Bronchial epithelial cell (primary cell): Measurements from ENCODE around the gene TMTC4. TPM values are rescaled to one million over a fixed set of nuclear protein-coding genes. Genes with fewer than 3 reads are reported as not detected.

ENCODE experiments used
- DNase-seq: peaks from one replicate; pipeline ENCODE4 v3.0.0-alpha.2; 2010; ENCODE audit warnings: low read depth
- FAIRE-seq: peaks from 2 replicates; lab custom pipeline; 2011; peaks lifted over from hg19 to GRCh38; lab: Jason Lieb, UNC
- H3K27me3 ChIP-seq: 2 replicates; pipeline ENCODE4 v1.5.1; 2011; ENCODE audit warnings: low read length; ENCODE audit not compliant: control insufficient read depth, insufficient read depth
- H3K36me3 ChIP-seq: 2 replicates; pipeline ENCODE4 v1.5.1; 2011; ENCODE audit warnings: low read length; ENCODE audit not compliant: control insufficient read depth, insufficient read depth
- H3K4me3 ChIP-seq: 2 replicates; pipeline ENCODE4 v1.5.1; 2011; ENCODE audit warnings: mild to moderate bottlenecking, low read depth, low read length, control low read depth
- total RNA-seq: library from RNA; depleted of rRNA; stranded (reverse); fragments of >200 nt; gene quantifications from 2 replicates; pipeline ENCODE4 v1.2.1, GENCODE V29; 2014
- TF ChIP-seq, protein P1 (sequence below): IDR thresholded peaks from 2 replicates; pipeline ENCODE4 v1.5.1; 2011; ENCODE audit warnings: mild to moderate bottlenecking, moderate library complexity, low read length, control low read depth, inconsistent platforms; ENCODE audit not compliant: insufficient read depth, severe bottlenecking

The TMTC4 gene
- total RNA-seq, 1 donor from 2014 or later: 17.1 TPM

DNA sequence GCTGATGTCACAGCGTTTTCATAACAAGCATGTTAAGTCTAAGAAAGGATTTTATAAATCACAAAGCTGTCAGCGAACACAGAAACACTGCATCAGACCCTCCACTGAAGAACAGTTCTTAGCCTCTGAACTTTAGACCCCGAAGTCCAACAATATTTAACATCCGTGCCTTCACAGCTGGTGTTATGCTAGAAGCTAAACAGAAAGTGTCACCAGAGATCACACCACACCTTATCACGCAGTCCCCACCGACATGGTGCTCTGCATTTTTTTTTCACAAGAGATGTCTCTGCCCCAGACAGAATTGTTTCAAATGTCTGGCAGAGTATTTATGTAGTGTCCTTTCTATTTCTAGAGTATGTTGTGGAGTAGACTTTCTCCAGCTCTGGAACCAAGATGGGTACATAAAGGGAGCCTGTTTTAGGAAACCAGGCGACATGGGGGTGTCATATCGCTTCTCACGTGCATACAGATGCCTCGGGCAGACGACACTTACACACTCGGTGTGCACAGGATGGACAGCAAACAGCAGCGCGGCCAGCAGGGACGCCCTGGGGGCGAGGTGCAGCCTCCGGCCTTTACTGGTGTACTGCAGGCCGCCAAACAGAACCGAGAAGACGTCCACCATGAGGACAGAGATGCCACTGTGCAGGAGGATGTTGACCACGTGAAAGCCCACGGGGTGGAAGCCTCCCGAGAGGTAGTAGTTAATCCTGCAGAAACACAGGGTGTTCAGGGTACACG lies 12.0 kb downstream of the TMTC4 start:
- FAIRE-seq: peak; percentile 40
- H3K4me3 ChIP-seq: no peak overlapping the region
- H3K36me3 ChIP-seq: peaks cover 14% of the 10 kb centered on the region

GRCh38 chr13:100660761-100661160 lies 13.8 kb downstream of the TMTC4 start:
- DNase-seq (no peak), FAIRE-seq (no peak)
- Histone ChIP-seq H3K27me3 (no peaks in the 10 kb centered on the region), H3K36me3 (peaks cover 11% of the 10 kb centered on the region), H3K4me3 (no peak overlapping the region)
- TF ChIP-seq, protein P1, sequence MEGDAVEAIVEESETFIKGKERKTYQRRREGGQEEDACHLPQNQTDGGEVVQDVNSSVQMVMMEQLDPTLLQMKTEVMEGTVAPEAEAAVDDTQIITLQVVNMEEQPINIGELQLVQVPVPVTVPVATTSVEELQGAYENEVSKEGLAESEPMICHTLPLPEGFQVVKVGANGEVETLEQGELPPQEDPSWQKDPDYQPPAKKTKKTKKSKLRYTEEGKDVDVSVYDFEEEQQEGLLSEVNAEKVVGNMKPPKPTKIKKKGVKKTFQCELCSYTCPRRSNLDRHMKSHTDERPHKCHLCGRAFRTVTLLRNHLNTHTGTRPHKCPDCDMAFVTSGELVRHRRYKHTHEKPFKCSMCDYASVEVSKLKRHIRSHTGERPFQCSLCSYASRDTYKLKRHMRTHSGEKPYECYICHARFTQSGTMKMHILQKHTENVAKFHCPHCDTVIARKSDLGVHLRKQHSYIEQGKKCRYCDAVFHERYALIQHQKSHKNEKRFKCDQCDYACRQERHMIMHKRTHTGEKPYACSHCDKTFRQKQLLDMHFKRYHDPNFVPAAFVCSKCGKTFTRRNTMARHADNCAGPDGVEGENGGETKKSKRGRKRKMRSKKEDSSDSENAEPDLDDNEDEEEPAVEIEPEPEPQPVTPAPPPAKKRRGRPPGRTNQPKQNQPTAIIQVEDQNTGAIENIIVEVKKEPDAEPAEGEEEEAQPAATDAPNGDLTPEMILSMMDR: no peak

More for the DNA sequence above, 12.0 kb downstream of the TMTC4 start:
- TF ChIP-seq, protein P1: no peak
- no peak for DNase-seq
- no peaks in the 10 kb centered on the region for H3K27me3 ChIP-seq

DNA sequence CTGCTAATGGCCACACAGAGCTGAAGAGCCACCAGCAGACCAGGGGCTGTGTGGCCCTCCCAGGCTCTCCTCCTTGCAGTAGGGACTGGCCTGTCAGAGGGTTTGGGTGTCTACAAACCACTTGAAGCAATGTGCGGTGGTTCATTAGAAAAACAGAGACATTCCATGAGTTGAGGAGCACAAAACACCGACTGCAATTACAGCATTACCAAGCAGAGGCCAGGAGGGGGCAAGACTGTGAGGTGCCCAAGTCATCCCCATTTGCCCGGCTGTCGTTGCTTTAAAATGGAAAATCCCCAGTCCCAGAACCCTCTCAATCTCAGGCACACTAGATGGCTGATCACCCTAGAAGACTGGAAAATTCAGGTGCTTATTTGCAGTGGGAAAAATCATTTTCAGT lies 15.0 kb downstream of the TMTC4 start:
- FAIRE-seq: no peak
- no peak overlapping the region for H3K4me3 ChIP-seq
- no peaks in the 10 kb centered on the region for H3K27me3 ChIP-seq
- no peak for DNase-seq
- TF ChIP-seq, protein P1: no peak
- H3K36me3 ChIP-seq: peaks cover 10% of the 10 kb centered on the region

DNA sequence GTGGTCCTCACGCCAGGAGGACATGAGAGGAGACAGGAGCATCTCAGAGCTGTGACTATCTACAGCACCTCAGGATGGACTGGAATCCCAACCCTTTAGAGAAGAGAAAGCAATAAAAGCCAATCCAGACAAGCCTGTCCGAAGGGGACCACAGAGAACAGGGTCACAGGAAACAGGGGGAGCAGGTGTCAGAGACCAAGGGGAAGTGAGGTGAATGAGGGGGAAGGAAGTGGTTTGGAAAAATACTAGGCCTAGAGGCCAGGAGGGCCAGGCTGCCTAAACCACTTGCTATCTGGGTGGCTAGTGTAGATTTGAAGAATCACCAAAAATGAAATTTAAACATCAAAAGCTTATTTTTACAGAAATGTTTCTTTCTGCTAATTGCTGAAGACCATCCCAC lies 16.2 kb downstream of the TMTC4 start:
- Histone ChIP-seq H3K27me3 (no peaks in the 10 kb centered on the region), H3K4me3 (no peak overlapping the region), H3K36me3 (peaks cover 9% of the 10 kb centered on the region)
- DNase-seq: no peak
- no peak for FAIRE-seq
- TF ChIP-seq, protein P1: no peak

DNA sequence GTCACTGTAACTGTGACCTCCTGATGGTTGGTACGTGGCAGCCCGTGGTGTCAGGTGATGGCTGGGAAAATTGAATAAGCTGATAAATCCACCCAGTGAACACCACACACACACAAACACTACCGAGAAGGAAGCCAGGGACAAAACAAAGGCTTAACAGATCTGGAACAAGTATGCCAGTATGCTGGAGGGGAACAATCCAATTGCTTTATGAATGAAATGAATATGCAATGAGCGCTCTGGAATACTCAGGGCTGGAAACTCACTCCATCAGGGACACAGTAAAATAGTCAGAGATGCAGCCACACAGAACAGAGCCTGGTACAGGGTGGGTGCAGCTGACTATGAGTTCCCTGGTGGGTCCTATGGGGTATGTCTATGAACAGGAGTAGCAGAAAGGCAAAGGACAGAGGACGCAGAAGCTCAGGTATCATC lies 16.7 kb downstream of the TMTC4 start:
- no peak for DNase-seq
- H3K4me3 ChIP-seq: no peak overlapping the region
- FAIRE-seq: no peak
- no peaks in the 10 kb centered on the region for H3K27me3 ChIP-seq
- TF ChIP-seq, protein P1: no peak
- H3K36me3 ChIP-seq: peaks cover 10% of the 10 kb centered on the region
